ENCODE results near the gene HOXB8.

Gene HOXB8

DNA sequence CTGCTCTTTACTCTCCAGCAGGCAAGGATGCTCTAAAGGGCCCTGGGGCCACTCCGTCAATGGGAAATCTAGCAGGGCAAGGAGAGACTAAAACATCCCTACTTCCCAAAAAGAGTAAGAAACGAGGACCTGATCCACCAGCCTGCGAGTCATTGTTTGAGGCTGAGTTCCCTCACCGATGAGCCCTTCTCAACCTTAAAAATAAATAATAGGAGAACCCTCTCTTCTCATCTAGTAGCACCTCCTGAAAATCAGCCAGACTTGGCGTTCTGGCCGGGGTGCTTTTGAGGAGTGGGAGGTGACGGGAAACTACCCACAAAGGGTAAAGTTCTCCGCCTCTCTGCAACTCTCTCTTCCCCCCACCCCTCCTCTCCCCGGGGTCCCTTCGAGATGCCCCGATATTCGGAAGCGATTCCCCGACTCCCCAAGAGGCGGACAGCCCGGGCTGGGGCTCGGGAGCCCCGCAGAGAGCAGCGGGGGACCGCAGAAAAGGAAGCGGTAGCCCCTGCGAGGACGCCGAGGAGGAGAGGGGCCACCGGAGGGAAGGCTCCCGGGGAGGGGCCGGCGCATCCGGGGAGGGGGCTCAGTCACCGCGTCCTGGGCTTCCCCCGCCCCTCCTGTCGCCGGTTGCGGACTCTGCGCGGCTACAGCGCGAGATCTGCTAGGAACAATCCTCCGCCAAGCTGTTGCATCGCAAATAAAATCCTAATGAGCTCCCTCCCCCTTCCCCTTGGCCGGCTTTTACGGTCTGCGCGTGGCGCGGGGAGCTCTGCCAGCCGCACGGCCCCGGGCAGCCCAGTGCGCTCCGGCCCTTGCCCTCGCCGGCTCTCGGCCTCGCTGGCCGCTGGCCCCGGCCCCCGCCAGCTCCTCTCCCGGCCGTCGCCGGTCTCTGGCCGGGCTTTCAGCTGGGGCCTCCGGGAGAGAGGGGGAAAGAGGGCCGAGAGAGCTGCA is 9.7 kb upstream of the HOXB8 start:
- no peak for DNase-seq (ENCODE audit: low read depth in 1 of 2, low spot score in 1 of 2)

DNA sequence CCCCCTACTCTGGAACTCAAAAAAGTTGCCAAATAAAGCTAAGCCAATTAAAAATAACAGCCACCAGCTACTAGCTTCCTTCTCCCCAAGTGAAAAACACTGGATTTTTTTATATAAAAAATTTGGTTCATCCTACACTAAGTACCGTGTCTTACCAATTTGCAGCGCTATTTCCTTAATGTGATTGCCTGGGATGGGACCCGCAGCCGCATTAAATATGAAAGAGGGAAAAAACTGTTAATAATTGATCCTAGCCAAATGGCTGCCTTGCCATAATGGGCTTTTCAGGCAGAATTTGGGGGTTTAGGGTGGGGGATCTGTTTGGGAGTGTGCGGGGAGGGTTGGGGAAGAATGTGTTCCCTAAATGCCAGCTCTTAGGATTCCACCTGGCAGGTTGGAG is 9.0 kb upstream of the HOXB8 start:
- no peak for DNase-seq (ENCODE audit: low read depth in 1 of 2, low spot score in 1 of 2)

DNA sequence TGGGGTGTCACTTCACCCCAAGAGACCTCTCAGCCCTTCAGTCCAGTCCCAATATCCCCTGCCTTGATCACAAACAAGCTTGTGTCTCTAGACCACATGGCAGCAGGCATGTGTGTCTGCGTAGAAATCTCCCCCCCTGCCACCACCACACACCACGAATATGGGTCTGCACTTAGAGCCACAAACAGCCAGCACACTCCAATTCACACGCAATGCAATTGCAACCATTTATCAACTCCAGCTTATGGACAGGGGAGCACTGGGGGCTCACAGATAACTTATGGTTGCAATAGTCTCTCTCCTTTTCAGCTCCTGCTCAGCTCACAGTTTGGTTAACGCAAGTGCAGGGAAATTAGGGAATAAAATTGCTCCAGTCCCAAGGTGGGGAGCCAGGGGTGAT is 8.5 kb upstream of the HOXB8 start:
- no peak for DNase-seq (ENCODE audit: low read depth in 1 of 2, low spot score in 1 of 2)

DNA sequence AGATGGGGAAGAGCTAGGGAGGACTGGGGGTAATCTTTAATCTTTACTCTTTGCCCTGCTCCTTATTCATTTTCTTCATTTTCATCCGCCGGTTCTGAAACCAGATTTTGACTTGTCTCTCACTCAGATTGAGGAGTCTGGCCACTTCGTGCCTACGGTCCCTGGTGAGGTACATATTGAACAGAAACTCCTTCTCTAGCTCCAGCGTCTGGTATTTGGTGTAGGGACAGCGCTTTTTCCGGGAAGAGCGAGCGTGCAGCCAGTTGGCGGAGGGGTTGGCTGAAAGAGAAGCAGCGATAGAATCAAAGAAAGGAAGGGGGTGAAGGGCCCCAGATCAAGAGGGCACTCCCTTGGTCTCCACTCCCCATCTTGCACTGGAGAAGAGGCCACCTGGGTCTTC is 7.8 kb upstream of the HOXB8 start:
- no peak for DNase-seq (ENCODE audit: low read depth in 1 of 2, low spot score in 1 of 2)

DNA sequence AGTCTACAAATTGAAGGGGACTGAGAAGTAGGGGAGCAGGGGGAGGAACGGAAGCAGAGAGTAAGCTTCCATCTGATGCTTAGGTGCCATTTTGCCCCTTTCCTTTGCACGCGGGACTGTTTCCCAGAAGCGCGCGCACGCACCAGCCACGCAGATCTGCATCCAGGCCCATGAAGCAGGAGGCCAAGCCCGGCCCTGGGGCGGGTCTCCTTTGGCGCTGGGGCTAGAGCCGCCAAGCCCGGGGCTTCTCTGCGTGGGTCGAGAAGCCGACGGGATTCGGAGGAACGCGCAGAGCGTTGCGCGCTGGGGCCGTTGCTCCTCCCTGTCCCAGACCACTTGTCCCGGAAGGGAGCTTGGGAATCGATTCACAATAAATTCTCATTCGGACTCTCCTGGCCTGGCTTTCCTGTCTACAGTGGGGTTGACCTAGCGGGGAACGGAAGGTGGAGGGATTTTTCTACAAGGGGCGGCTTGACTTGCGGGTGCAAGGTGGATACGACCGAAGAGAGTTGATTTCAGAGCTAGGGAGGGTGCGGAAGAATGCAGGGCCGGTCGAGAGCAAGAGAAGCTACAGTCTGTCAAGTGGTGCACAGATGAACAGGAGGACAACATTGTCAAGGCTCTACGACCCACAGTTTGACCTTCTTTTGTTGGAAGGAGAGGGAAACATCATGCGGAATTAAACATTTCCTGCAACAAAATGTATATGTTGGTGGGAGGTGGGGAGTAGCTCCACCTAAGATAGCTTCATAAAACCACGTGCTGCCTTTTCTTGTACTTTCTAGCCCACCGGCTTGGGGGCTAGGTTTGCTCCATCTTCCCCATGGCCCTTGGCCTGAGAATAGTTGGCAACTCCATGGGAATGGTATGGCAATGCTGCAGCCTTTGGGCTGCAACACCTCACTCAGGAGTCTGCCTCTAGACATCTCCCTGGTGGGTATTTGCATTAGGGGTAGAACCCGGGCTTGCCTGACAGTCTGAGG is 6.6 kb upstream of the HOXB8 start:
- DNase-seq (ENCODE audit: low read depth in 1 of 2, low spot score in 1 of 2), result no peak

DNA sequence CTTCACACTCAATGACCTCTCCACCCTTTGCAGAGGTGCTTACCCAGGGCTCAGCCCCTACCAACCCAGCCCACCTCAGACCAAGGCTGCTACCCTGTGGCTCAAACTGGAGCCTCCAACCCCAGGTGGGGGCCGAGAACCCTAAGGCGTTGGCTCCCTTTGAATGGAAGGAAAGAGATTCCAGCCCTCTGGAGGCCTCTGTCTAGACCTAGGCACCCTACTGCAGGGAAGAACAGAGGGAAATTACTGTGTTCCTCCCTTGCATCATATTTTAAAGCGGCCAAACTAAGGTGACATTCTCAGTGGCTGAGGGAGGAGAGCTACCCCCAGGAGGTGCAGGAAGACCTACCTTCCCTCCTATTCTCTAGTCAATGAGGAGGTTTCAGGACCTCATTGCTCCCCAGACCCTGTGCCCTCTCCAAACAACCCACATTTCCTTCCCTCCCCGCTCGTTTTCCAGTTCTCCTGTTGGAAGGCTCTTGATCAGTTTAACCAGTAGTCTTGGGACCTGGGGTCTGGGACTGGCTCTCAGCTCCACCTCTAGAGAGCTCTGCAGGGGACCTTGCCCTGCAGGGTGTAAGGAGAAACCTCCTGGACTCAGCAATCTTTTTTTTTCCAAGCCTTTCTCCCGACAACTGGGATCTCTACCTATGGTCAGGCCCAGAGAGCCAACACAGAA is 5.5 kb upstream of the HOXB8 start:
- no peak for DNase-seq (ENCODE audit: low read depth in 1 of 2, low spot score in 1 of 2)

DNA sequence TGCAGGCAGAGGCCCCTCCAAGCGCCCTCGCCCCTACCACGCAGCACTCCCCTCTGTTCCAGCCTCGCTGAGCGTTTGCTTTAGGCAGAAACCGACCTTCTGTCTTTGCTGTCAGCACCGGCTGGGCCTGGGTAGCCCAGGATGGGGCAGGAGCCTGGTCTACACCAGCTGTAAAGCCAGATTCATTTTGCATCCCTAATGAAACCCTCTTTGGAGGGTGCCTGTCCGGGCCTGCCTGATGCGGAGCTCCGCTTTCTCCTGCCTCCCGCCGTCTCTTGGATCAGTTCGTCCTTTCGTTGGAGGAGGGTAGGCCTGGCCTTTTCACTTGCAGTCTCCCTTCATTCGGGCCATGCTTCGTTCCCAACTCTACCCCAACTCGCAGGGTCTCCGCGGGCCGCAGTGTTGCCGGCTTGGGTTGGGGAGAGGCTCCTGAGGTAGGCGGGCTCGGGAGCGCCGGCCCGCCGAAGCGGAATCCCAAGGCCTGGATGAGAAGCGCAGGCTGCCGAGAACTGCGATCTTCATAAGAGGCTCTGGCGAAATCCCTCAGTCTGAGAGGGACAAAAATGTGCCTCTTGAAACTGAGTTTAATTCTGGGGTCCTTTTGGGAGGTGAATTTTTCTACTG is 4.8 kb upstream of the HOXB8 start:
- no peak for DNase-seq (ENCODE audit: low read depth in 1 of 2, low spot score in 1 of 2)

DNA sequence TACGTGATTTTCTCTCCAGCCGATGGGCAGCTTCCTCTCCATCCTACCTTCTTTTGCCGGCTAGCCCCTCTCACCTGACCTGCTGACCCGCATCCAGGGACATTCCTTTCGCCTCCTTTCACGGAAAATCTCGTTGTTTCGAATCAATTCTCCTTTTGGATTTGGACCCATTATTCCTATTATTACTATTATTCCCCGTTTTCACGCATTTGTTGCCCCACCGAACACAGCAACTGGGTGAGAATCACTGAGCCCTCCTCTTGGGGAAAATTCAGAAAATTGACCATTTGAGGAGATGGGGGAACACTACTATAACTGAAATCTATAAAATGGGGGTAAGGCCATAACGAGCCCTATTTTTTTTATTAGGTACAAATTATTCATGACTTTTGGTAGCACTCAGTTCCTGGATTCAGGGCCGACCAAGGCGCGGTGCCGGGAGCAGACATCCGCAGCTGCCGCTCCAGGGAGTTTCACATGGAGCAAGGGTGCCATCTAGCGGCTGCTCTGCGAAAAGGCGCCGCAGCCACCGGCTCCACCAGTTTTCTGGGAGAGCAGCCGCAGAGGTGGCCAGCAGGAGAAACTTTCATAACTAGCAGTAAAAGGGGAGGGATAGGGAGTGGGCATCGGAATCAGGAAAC is 3.3 kb upstream of the HOXB8 start:
- peak; percentile 67 to 77 for DNase-seq (ENCODE audit: low read depth in 1 of 2, low spot score in 1 of 2)

DNA sequence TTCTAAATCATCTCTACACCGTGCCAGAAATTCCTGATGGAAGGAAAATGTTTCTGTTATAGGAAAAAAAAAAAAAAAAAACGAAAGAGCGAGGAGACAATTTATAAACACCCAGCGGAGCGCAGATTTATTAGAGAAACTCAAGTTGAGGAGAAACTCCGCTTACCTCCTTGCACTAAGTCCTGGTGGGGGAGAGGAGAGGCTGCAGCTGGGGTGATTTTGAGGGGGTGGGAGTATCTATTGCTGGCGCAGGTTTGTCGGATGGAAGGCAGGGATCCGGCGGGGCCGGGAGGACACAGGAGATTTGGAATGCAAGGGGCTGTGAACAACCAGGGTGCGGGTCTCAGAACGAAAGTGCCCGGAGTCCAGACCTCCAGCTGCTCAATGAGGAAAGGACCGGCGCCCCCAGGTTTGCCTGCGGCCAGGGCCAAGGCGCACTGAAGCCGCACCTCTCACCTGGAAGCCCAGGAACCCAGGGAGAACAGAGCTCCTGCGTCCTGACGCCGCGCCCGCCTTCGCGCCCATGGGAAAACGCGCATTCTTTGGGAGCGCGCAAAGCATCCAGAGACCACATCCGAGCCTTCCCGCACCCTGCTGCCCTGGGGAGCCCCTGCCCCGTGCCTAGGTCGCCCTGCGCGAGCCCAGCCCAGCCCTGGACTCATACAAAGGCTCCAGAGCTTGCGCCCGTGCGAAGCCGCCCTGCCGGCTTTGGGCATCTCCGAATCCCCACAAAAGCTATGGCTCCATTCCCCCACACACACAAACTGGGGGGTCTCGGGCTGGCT is 2.6 kb upstream of the HOXB8 start:
- DNase-seq (ENCODE audit: low read depth in 1 of 2, low spot score in 1 of 2), result no peak

DNA sequence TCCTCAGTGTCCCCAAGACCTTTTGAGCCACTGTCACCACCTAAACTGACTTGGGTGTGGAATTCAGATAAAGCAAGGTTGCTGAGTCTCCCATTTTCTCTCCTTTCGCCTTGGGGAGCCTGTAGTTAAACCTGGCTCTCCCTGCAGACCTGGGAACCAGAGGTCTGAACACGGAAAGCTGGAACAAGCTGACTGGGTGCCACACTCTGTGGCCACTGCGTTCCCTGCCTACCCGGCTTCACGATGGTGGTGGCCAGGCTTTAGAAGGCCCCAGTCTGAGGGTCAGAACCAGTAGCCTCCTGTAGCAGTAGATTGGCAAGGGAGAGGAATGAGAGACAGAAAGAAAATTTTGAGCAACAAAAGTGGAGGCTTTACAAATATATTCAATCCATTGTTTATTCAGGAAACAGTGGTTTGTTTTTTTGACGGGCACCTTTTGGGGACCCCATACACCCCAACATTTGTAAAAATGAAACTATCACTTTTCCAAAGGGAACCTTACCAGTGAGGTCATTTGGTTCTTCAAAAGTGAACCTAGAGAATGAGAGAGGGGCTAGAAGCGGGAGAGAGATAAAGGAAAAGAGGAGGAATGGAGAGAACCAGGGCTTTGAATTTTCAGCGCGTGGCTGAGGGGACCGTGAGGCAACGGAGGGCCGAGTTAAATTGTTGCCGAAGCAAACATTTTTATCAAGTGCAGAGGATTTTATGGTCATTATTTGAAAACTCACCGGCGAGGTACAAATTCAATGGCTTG is 1.8 kb upstream of the HOXB8 start:
- DNase-seq (ENCODE audit: low read depth in 1 of 2, low spot score in 1 of 2), result no peak

DNA sequence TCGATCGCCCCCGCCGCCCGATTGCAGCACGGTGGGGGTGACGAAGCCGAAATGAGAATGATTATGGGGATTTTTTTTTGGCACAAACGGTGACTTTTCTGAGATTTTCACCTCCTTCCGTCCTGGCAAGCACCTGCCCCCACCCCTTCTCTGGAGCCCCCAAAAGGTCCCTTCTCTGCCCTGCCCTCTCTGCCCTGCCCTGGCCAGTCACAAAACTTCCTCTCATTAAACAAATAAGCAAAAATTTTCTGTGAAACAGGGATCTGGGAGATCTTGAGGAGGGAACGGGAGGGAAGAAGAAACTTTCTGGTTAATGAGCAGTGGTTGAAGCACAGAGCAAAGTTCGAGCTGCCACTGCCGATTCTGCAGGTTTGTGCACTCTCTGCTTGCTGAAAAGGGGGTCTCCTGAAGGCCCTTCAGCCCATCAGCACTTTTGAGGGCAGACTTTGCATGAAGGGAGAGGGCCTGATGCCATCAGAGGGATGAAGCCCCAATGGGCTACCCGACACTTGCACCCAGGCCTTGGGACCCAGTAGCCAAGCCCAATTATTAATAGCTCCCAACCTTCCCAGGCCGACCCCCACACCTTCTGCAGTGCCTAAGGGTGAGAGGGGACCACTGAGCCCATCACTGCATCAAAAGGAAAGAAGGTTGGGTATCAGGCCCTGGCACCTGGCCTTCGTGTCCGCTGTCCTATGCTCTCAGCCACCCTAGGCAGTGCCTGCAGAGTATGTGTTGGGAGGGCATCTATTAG is 1.0 kb upstream of the HOXB8 start:
- DNase-seq (ENCODE audit: low read depth in 1 of 2, low spot score in 1 of 2), result no peak

DNA sequence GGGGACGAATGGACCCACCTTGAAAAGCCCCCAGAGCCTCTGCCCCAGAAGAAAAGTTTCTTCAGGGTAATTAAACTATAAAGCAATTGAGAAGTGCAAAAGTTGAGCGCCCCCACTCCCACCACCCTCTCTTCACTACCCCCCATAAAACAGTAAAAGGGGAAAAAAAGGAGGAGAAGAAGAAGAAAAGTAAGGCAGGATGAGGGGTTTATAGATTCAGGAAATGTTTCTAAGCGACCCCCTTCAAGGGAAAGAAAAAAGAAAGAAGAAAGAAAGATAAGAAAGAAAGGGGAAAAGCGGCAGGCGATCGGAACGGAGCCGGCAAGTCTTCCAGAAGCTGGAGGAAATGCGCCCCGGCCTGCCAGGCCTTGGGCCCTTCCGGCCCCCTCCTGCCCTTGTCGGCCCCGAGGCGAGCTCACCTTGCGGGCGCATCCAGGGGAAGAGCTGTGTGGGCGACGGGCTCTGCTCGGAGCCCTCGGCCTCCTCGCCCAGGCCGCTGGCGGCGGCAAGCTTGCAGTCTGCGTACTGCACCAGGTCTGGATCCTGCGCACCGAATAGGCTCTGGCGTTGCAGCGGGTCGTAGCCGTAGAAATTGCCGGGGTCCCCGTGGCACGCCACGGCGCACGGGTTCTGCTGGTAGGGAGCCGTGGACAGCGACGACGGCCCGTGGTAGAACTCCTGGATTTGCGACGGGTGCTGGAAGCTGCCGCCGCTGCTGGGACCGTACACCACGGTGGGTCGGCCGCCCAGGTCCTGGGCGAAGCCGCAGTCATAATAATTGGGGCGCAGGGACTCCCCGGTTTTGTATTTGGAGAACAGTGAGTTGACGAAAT is 1.0 kb downstream of the HOXB8 start:
- DNase-seq (ENCODE audit: low read depth in 1 of 2, low spot score in 1 of 2), result no peak

DNA sequence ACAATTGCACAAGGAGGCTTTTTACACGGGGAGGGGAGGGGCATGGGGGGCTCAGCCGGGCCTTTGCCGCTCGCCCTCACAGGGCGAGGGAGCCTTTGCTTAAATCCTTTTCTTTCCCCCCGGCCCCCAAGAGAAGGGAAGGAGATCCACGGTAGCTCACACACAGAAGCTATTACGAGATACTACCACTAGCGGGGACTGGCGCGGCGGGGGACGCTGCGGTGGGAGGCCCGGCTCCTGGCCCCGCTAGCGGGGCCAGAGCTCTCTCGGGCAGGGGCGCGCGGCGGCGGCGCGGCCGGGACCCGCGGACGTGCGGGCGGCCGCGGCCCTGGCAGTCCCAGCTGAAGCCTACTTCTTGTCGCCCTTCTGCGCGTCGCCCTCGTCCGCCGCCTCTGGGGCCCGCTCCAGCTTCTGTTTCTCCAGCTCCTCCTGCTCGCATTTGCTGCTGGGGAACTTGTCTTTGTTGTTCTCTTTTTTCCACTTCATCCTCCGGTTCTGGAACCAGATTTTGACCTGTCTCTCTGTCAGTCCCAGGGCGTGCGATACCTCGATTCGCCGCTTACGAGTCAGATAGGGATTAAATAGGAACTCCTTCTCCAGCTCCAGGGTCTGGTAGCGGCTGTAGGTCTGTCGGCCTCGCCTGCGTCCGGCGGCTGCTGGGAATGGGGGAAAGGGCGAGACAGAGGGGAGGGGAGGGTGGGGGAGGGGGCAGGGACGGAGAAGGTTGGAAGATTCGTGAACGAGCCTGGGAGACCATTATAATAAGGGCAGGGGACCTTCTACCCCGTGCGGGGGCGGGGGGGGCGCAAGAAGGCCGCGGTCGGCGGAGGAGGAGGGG is 2.0 kb downstream of the HOXB8 start:
- no peak for DNase-seq (ENCODE audit: low read depth in 1 of 2, low spot score in 1 of 2)

DNA sequence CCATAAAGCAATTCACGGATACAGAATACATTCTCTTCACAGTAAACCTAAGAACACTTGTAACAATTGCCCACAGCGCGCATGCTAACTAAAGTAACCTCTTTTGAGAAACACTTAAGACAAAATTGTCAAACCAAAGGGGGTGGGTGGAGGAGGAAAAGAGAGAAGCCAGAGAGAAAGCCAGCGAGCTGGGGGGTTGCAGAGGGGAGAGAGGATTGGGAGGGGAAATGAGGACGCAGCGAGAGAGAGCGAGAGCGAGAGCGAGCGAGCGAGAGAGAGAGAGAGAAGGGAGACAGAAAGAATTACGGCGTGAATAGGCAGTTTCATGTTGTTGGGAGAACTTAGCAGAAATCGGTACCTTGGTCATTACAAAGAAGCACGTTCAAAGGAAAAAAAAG is 2.6 kb downstream of the HOXB8 start:
- DNase-seq (ENCODE audit: low read depth in 1 of 2, low spot score in 1 of 2), result no peak

DNA sequence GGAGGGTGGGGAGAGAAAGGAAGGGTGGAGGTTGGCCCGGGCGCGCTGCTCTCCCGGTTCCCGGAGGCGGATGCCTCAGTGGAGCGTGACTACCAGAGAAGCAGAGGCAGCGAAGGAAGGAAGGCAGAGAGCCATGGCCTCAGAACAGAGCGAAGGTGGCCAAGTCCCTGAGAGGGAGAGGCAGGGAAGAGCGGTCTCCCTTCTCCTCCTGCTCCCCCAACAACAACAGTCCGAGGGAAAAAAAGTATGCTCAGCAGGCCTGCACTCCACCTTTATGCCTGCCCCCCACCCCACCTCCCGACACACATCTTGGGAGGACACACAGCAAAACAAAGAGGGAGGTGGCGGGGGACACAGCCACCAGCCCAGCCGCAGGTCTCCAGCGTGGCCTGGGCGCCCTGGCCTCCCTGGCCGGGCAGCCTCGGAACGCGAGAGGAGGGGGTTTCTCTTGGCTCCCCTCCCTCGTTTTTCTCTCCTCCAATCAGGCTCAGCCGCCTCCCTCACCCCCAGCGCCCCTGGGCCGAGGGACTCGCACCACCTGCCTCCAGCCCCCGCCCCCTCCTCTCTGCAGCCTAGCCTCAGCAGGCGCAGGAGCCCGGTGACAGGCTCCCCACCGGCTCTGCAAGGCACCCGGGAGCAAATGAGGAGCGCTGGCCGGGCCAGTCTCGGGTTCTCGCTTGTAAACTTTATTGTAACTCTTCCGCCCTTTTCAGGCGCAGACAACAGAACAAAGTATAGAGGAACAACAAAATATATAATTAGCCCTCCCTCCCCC is 3.2 kb downstream of the HOXB8 start:
- no peak for DNase-seq (ENCODE audit: low read depth in 1 of 2, low spot score in 1 of 2)

DNA sequence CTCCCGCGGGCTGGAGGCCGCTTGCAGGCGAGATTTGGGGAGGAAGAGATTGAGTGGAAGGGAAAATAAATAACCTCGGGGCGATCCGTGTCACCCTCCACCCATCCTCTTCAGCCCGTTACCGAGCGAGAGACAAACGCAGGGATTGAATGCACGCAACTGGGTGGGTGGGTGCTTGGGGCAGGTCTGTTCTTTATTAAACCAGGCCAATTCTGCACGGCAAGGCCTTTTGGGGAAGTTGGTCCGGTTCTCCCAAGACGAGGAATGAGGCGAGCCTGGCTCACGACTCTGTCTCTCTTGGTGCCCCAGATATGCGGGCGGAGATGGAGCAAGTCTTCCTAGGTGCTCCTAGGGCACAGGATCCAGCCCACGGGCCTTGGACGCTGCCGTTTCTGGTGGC is 3.9 kb downstream of the HOXB8 start:
- no peak for DNase-seq (ENCODE audit: low read depth in 1 of 2, low spot score in 1 of 2)
